SU-DHL-6 (cell line): ENCODE measurements around the gene IQGAP1.

Experiments used
- CTCF ChIP-seq: fragments of 200-600 bp; sonication (generic); IDR thresholded peaks from one replicate; pipeline ENCODE4 v1.5.1; 2017; ENCODE audit warnings: antibody characterized with exemption, mild to moderate bottlenecking, low read length, moderate library complexity; ENCODE audit not compliant: insufficient read depth, poor library complexity, severe bottlenecking
- EZH2phosphoT487 ChIP-seq: fragments of 200-600 bp; sonication (generic), shearing (Covaris generic); conservative IDR thresholded peaks from 2 replicates; pipeline ENCODE4 v1.6.1; 2018; ENCODE audit warnings: mild to moderate bottlenecking, antibody characterized with exemption, low read length, moderate library complexity, mixed read lengths

GRCh38 chr15:90530250-90531051 lies 142.4 kb downstream of the IQGAP1 start:
- TF ChIP-seq CTCF (no peak), EZH2phosphoT487 (no peak)
